ES-I3 (cell line): ENCODE data around the gene SLC25A41.
A peak's percentile ranks its signal among the peaks of the same experiment; 100 is the strongest.

ENCODE experiments used
- H3K36me3 ChIP-seq: 2 replicates; pipeline ENCODE4 v1.6.1; 2013; ENCODE audit warnings: mild to moderate bottlenecking, low read length, control low read depth, moderate library complexity; ENCODE audit not compliant: insufficient read depth
- H3K4me1 ChIP-seq: 2 replicates; pipeline ENCODE4 v1.6.1; 2013; ENCODE audit warnings: mild to moderate bottlenecking, control low read depth, low read length; ENCODE audit not compliant: insufficient read depth
- H3K9ac ChIP-seq: 2 replicates; pipeline ENCODE4 v1.6.1; 2013; ENCODE audit warnings: low read depth, mild to moderate bottlenecking, low read length, moderate library complexity
- H3K9me3 ChIP-seq: 2 replicates; pipeline ENCODE4 v1.6.1; 2013; ENCODE audit warnings: mild to moderate bottlenecking, low read length, moderate library complexity; ENCODE audit not compliant: control insufficient read depth, insufficient read depth

Gene SLC25A41

DNA sequence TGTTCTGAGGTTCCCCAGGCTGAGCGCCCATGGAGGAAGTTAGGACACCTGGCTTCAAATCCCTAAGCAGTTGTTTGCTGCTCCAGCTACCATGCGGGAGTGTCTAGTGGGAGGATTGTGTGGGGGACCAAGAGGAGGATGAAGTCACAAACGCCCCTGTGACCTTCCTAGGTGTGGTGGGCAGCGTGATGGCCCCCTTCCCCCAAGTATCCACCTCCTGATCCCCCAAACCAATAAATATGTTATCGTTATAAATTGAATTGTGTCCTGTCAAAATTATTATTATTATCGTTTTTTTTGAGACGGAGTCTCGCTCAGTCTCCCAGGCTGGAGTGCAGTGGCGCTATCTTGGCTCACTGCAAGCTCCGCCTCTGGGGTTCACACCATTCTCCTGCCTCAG, at the start of gene SLC25A41:
Gene SLC25A41, minus strand, starts transcription at position 101 of the 400 bp plus-strand sequence. Its CDS starts 70 bp downstream, at position 31.
- H3K9ac ChIP-seq, result no peak within 1 kb of the TSS
- H3K36me3 ChIP-seq, result no peaks in the 10 kb centered on the region
- no peaks in the 10 kb centered on the region for H3K4me1 ChIP-seq
- H3K9me3 ChIP-seq, result no peaks in the 10 kb centered on the region

DNA sequence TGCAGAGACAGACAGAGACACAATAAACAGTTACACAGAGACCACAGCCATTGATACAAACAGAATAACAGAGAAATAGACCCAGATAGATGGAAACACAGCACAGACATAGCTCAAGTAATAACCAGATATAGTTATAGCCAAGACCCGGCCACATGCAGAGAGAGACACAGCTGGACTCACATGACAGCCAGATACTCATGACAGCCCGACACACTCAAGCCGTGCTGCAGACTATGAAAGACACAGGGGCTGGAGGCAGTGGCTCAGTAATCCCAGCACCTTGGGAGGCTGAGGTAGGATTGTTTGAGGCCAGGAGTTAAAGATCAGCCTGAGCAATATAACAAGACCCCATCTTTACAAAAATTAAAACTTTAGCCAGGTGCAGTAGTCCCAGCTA, 49.7 kb upstream of the SLC25A41 start:
- no peak overlapping the region for H3K9ac ChIP-seq
- no peaks in the 10 kb centered on the region for H3K9me3 ChIP-seq
- peaks cover 8% of the 10 kb centered on the region; the same call in 1 of the 2 replicates for H3K4me1 ChIP-seq
- H3K36me3 ChIP-seq, result no peaks in the 10 kb centered on the region

DNA sequence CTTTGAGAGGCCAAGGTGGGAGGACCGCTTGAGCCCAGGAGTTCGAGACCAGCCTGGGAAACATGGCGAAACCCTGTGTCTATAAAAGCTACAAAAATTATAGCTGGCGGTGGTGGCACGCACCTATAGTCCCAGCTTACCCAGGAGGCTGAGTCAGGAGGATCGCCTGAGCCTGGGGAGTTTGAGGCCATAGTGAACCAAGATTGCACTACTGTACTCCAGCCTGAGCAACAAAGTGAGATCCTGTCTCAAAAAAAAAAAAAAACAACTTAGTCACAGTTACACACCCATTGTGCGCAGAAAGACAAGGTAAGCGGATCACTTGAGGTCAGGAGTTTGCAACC, 48.8 kb upstream of the SLC25A41 start:
- no peaks in the 10 kb centered on the region for H3K36me3 ChIP-seq
- H3K4me1 ChIP-seq, result peaks cover 8% of the 10 kb centered on the region; the same call in 1 of the 2 replicates
- H3K9ac ChIP-seq, result no peak overlapping the region
- no peaks in the 10 kb centered on the region for H3K9me3 ChIP-seq

DNA sequence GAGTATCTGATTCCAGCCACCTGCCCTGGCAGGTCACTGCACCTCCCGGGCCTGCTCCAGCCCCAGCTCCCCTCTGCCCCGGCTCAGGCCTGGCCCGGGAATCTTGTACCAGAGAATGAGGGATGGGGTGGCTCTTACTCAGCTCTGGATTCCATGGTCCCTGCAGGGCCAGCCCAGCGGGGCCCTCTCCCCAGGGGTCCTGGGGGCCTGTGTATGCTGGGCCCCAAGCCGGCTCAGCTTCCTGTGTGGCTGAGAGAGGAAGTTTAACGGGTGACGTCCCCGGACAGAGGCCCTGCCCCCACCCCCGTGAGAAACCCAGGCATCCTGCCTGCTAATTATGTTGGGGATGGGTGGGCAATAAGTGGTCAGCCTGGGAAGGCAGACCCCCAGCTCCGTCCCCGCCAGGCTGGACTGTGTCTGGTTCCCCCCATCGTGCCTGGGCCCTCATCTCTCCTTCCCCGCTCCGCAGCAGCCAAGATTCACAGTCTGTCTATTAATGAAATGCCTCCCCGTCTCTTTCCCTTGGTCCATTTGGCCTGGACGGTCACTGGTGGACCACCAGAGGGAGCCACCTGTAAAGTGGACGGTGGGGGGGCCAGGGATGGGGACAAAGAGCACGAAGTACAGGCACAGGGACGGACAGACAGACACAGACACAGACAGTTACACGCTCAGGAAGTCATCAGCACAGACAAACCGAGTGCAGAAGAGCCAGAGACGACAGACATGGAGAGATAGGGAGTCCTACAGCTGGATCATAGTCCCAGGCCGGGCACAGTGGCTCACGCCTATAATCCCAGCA, 48.2 kb upstream of the SLC25A41 start, which contains the start of gene DENND1C:
Gene DENND1C, minus strand, starts transcription at position 247 of the 802 bp plus-strand sequence. Its CDS starts 92 bp downstream, at position 155.
- H3K36me3 ChIP-seq, result no peaks in the 10 kb centered on the region
- H3K9ac ChIP-seq, result no peak within 1 kb of the TSS
- H3K4me1 ChIP-seq, result peaks cover 8% of the 10 kb centered on the region; the same call in 1 of the 2 replicates
- H3K9me3 ChIP-seq, result no peaks in the 10 kb centered on the region

DNA sequence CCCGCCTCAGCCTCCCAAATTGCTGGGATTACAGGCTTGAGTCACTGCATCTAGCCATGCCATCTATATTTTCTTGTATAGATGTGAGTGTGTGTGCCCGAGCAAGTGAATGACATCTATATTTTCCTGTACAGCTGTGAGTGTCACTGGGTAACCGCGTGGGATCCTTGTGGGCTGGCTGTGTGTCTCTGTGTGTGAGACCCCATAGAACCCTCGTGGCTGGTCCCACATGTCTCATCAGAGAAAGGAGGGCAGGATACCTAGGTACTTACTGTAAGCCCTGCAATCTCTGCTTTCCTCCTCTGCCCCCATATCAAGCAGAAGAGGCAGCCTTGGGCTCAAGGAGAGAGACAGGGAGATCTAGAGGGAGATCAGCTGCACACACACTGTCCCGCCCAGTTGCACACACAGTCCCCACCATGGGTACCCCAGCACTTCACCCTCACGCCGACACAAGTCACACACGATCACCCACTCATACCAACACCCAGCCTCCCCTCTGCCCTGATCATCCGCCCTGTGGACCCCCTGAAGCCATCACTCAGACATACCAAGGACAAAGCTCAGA, 47.4 kb upstream of the SLC25A41 start:
- Histone ChIP-seq H3K9ac (no peak overlapping the region), H3K4me1 (peaks cover 8% of the 10 kb centered on the region; the same call in 1 of the 2 replicates)

DNA sequence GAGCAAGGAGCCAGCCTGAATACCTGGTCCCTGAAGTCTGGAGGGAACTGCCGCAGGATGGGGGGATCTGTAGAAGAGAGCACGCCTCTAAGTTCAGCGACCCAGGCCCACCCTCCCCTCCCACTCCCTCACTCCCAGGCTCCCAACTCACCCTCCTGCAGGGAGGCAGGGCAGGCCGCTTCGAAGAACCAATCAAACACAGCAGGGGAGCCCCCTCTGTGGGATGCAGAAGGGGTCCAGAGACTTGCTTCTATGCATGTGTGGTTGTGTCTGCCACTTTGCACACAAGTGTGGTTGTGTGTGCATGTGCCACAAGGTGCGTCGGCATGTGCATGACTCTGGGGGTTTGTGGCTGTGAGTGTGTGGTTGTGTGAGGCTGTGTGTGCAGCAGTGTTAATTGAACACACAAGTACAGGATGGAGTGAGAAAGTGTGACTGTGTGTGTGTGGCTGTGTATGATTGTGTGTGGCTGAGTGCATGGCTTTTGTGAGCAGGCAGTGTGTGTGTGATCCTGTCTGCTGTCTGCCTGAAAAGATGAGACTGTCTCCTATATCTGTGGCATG, 46.4 kb upstream of the SLC25A41 start:
- Histone ChIP-seq H3K4me1 (peaks cover 8% of the 10 kb centered on the region; the same call in 1 of the 2 replicates), H3K9me3 (no peaks in the 10 kb centered on the region), H3K36me3 (no peaks in the 10 kb centered on the region), H3K9ac (no peak overlapping the region)

More for the DNA sequence above, 47.4 kb upstream of the SLC25A41 start:
- Histone ChIP-seq H3K36me3 (no peaks in the 10 kb centered on the region), H3K9me3 (no peaks in the 10 kb centered on the region)

DNA sequence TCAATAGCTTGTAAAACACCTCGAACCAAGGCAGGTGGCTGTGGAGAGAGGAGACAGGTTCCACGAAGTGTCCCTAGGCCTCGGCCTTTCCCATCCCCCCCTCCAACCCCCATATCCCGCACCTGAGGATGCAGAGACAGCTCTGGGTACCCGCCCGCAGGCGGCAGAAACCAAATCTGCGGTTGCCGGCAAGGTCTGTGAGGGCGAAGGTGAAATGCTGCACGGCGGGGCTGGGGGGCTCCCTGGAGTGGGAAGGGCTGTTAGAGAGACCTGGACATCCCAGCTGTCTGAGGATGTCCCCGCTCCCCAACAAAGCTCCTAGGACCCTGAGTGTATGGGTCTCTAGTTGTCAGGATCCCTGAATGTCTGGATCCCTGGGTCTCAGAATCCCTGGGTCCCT, 45.3 kb upstream of the SLC25A41 start:
- H3K4me1 ChIP-seq, result peaks cover 8% of the 10 kb centered on the region; the same call in 1 of the 2 replicates
- no peaks in the 10 kb centered on the region for H3K9me3 ChIP-seq
- H3K36me3 ChIP-seq, result no peaks in the 10 kb centered on the region
- no peak overlapping the region for H3K9ac ChIP-seq

DNA sequence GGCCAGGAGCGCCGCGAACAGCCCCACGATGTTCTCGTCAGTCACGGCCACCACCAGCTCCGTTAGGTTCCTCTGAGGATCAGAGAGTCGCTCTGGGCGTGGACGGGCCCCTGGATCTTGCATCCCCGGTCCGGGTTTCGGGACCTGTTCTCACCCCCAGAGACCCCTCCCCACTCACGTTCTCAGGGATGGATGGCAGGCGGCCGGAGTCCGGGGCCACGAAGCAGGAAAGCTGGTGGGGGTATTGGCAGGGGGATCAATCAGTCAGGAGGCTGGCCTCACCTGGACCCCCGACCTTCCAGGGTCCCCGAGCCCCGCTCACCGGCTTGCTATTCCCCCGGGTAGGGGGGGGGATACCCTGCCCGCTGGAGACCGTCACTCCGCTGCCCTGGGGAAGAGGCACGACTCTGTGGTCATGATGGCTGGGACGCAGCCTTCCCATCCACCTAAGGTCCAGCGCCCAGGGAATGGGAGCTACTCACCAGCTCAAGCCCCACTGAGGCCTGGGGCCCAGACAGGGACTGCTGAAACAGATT, 43.4 kb upstream of the SLC25A41 start:
- H3K36me3 ChIP-seq, result no peaks in the 10 kb centered on the region
- peak overlapping the region; percentile 64; the same call in 1 of the 2 replicates for H3K9ac ChIP-seq
- H3K9me3 ChIP-seq, result no peaks in the 10 kb centered on the region
- peaks cover 8% of the 10 kb centered on the region; the same call in 1 of the 2 replicates for H3K4me1 ChIP-seq

DNA sequence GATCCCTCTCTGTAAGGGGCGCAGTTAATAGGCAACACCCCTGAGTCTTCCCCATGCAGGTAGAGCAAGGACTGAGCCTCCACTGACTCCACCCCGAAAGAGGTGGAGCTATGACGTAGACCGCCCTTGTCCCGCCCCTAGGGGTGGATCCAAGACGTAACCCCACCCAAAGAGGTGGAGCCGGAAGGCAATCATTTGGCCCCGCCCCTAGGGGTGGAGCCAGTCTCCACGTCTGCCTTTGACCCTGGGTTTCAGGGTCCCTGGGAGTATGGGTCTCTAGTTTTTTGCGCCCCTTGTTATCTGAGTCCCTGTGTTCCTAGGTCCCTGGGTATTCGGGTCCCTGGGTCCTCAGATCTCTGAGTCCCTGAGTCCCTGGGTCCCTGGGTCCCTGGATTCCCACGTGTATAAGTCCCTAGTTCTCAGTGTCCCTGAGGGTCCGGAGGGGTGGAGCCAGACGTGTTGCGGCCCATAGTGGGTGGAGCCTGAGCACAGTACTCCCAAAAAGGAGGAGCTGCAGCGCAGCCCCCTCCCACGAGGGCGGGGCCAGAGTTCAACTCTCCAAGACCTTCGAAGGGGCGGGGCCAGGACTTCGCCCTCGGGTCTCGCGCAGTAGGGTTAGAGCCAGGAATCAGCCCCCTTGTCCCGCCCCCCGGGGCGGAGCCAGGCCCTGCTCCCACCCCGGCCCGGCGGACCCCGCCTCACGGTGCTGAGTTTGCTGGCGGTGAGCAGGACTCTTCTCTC, 42.8 kb upstream of the SLC25A41 start:
- no peaks in the 10 kb centered on the region for H3K9me3 ChIP-seq
- peak overlapping the region; percentile 64 for H3K9ac ChIP-seq
- no peaks in the 10 kb centered on the region for H3K36me3 ChIP-seq
- H3K4me1 ChIP-seq, result peaks cover 3% of the 10 kb centered on the region; the same call in 1 of the 2 replicates

DNA sequence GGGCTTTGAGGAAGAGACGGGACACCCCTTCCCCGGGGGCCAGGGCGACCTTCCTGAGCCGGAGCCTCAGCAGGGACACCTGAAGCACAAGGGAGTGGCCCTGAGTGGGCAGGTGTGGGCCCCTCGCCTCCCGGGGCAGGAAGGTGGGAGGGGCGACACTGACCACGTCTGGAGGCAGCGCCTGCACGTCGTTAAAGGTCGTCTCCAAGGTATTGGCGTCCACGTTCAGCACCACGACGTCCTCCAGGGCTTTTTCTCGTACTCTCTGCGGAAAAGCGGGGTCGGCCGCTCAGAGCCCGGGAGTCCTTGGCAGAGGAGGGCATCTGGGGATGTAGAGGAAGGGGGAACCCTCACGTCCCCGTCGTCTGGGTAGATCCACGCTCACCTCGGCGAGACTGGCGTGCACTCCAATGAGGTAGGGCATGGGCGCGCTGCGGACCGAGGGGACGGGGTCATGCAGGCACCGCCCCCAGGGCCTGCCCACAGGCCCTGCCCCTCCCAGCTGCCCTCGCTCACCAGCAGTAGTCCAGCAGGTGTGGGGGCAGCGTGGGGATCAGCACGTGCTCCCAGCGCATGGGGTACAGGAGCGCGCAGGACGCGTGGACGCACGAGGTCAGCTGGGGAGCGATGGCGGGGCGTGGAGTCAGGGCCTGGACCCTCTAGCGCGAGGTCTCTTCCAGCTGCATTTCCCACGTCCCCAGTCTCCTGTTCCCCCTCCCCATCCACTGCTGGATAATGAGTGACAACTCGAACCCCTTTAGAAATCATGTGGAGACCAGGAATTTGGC, 42.0 kb upstream of the SLC25A41 start:
- H3K9me3 ChIP-seq, result no peaks in the 10 kb centered on the region
- H3K9ac ChIP-seq, result peak overlapping the region; percentile 64; the same call in 1 of the 2 replicates
- no peaks in the 10 kb centered on the region for H3K36me3 ChIP-seq
- no peaks in the 10 kb centered on the region; the same call in 1 of the 2 replicates for H3K4me1 ChIP-seq

DNA sequence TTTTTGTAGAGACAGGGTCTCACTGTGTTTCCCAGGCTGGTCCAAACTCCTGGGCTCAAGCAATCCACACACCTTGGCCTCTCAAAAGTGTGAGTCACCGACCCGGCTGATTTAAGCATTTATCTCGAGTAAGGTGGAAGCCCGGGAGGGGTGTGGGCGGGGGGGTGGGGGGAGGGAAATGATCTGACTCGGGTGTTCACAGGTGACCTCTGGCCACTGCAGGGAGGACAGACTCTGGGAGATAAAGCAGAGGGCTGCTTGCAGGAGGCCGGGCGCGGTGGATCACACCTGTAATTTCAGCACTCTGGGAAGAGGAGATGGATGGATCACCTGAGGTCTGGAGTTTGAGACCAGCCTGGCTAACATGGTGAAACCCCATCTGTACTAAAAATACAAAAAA, 40.1 kb upstream of the SLC25A41 start:
- H3K9me3 ChIP-seq, result no peaks in the 10 kb centered on the region
- no peaks in the 10 kb centered on the region for H3K36me3 ChIP-seq
- H3K9ac ChIP-seq, result no peak overlapping the region
- H3K4me1 ChIP-seq, result no peaks in the 10 kb centered on the region; the same call in 1 of the 2 replicates

DNA sequence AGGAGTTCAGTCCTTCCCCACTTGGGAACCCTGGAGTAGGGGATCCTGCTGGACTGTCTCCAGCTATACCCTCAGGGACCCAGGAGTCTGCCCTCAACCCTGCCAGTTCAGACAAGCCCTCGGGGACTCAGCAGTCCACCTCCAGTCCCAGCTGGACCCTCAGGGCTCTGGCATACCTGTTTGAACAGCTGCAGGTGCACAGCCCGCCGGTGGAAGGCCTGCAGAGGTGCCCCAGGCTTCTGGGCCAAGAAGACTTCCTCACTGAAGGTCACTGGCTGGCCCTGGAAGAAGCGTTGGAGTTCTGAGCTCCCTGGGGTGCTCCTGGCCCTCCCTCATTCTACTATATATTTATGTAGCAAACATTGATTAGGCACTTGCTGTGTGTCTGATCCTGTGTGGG, 39.1 kb upstream of the SLC25A41 start:
- Histone ChIP-seq H3K9me3 (no peaks in the 10 kb centered on the region), H3K4me1 (no peaks in the 10 kb centered on the region; the same call in 1 of the 2 replicates), H3K36me3 (no peaks in the 10 kb centered on the region), H3K9ac (no peak overlapping the region)

DNA sequence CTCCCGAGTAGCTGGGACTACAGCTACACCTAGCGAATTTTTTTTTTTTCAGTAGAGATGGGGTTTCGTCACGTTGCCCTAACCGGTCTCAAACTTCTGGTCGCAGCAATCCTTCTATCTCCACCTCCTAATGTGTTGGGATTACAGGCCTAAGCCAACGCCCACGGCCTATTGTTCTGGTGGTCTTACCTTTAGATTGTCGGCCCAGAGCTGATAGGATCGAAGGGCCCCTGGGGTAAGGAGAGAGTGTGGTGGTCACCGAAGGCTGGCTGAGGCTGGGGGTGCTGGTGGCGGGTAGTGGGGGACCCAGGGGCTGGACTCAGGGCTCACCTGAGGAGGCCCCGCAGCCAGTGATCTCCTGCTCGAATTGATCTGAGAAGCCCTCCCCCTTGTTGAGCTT, 37.5 kb upstream of the SLC25A41 start:
- no peaks in the 10 kb centered on the region for H3K36me3 ChIP-seq

More for the DNA sequence above, 37.5 kb upstream of the SLC25A41 start:
- Histone ChIP-seq H3K9ac (no peak overlapping the region), H3K9me3 (no peaks in the 10 kb centered on the region), H3K4me1 (no peaks in the 10 kb centered on the region; the same call in 1 of the 2 replicates)
